Thymus (tissue), 11 donors: Measurements from ENCODE around the gene ASAP2. TPM values are rescaled to one million over a fixed set of nuclear protein-coding genes. Genes with fewer than 3 reads are reported as not detected.
A peak's percentile ranks its signal among the peaks of the same experiment; 100 is the strongest.

Source experiments
- DNase-seq, 9 donors: peaks; one replicate each; pipeline ENCODE4 v3.0.0-alpha.2; 2013; ENCODE audit warnings: low spot score in 9 of 9, low read depth in 6 of 9, missing footprints in 1 of 9
- H3K27ac ChIP-seq, 2 donors: one replicate each; pipeline ENCODE4 v1.5.1; 2013; ENCODE audit warnings: control low read depth in 1 of 2, low read depth in 1 of 2, low read length in 1 of 2, mild to moderate bottlenecking in 1 of 2, moderate library complexity in 1 of 2
- H3K27me3 ChIP-seq, 2 donors: one replicate each; pipeline ENCODE4 v1.5.1; 2013; ENCODE audit warnings: low read length in 1 of 2; ENCODE audit not compliant: control insufficient read depth in 2 of 2, insufficient read depth in 1 of 2
- H3K36me3 ChIP-seq, 2 donors: one replicate each; pipeline ENCODE4 v1.5.1; 2013; ENCODE audit warnings: low read length in 1 of 2, mild to moderate bottlenecking in 1 of 2, moderate library complexity in 1 of 2; ENCODE audit not compliant: control insufficient read depth in 2 of 2, insufficient read depth in 2 of 2
- H3K4me1 ChIP-seq, 2 donors: one replicate each; pipeline ENCODE4 v1.5.1; 2013; ENCODE audit warnings: low read length in 2 of 2; ENCODE audit not compliant: control insufficient read depth in 2 of 2, insufficient read depth in 2 of 2
- H3K4me3 ChIP-seq, 2 donors: one replicate each; pipeline ENCODE4 v1.5.1; 2013; ENCODE audit warnings: low read length in 2 of 2, control low read depth in 1 of 2, mild to moderate bottlenecking in 1 of 2
- H3K9me3 ChIP-seq, 2 donors: one replicate each; pipeline ENCODE4 v1.5.1; 2013; ENCODE audit warnings: low read length in 1 of 2, mild to moderate bottlenecking in 1 of 2; ENCODE audit not compliant: control insufficient read depth in 2 of 2, insufficient read depth in 1 of 2
- WGBS: extraction: QIAGEN DNeasy Blood & Tissue Kit; methylation state at CpG from one replicate; pipeline ENCODE4 v1.1.7; 2013; 5-methylcytosine and 5-hydroxymethylcytosine counted together
- polyA plus RNA-seq: library from polyadenylated mRNA; stranded (reverse); fragments of 200-250 nt; gene quantifications from one replicate; pipeline ENCODE4 v1.2.3, GENCODE V29; 2013
- total RNA-seq: library from RNA; stranded (reverse); fragments of 120-200 nt; gene quantifications from one replicate; pipeline ENCODE4 v1.2.4, GENCODE V29; 2013
- donor health status: healthy.

The ASAP2 gene
- total and polyA plus RNA-seq, 2 donors, result 3.3 to 6.7 TPM

- 90% methylated on average over 13 of the region's 13 CpGs for WGBS
- H3K4me3 ChIP-seq, result no peak overlapping the region
Observed at GRCh38 chr2:9178904-9179571, 27.6 kb upstream of the ASAP2 start.

DNA sequence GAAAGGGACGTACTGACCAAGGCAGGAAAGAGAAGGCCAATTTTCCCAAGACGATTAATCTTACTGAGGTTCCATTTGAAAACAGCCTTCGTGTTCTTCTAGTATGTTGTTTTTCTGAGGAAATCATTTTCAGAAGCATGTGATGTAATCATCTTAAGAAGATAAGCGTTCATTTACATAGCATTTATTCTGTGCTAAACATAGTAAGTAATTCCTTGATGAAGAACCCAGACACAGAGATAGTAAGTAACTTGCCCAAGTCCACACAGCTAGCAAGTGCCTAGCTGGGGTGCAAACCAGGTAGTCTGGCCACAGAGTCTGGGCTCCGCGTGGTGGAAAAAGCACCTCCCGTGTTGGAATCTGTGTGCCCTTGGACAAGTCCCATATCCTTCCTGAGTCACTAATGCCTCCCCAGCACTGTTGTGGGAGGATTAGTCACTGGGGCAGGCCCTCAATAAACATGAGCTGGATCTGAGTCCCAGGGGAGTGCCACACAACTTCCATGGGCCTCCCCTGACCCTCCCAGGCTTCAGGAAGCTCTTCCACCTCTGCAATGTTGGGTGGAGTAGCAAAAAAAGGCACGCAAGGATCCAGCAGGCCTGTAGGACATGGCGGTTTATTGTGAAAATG lies 26.9 kb upstream of the ASAP2 start:
- no peak for DNase-seq
- Histone ChIP-seq H3K9me3 (peaks cover 0 to 4% of the 10 kb centered on the region in 2 donors), H3K27me3 (no peaks in the 10 kb centered on the region), H3K4me3 (no peak overlapping the region), H3K27ac (peak overlapping the region in 1 of 2 donors; percentile 10), H3K36me3 (no peaks in the 10 kb centered on the region), H3K4me1 (peaks cover 0 to 7% of the 10 kb centered on the region in 2 donors)
- 95% methylated on average over 9 of the region's 9 CpGs for WGBS

More at GRCh38 chr2:9178904-9179571, 27.6 kb upstream of the ASAP2 start:
- Histone ChIP-seq H3K36me3 (no peaks in the 10 kb centered on the region), H3K9me3 (peaks cover 0 to 4% of the 10 kb centered on the region in 2 donors), H3K4me1 (peaks cover 0 to 7% of the 10 kb centered on the region in 2 donors), H3K27me3 (no peaks in the 10 kb centered on the region), H3K27ac (peak overlapping the region; percentile 13 to 64)
- no peak for DNase-seq

GRCh38 chr2:9184361-9184760 lies 22.3 kb upstream of the ASAP2 start:
- no peak overlapping the region for H3K27ac ChIP-seq
- no peaks in the 10 kb centered on the region for H3K4me1 ChIP-seq
- WGBS, result 98% methylated on average over 9 of the region's 9 CpGs
- H3K27me3 ChIP-seq, result no peaks in the 10 kb centered on the region
- H3K9me3 ChIP-seq, result peaks cover 0 to 4% of the 10 kb centered on the region in 2 donors
- no peak overlapping the region for H3K4me3 ChIP-seq
- no peaks in the 10 kb centered on the region for H3K36me3 ChIP-seq
- DNase-seq, result no peak

DNA sequence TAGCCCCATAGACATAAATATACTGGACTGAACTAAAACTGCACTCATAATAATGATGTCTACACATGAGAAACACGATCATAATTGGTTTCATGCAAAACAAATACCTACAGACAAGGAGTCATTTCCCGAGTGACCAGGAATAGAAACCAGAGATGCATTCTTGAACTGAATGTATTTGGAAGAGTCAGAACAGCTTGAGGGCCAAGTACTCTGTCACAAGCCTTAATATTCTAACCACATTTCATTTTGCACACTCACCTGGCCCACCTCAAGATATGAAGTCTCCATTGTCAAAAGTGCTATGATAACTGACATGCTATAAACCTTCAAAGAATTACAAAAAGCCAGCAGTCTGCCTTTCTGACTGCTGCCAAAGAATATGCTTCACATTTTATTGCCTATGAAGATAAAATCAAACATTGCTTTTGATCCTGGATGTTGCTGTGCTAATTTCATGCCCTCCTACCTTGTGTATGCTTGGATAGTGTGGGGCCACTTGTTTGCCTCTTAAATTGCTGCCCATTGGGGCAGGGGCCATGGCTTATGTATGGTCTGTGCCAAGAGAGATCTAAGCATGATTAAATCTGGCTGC lies 18.9 kb upstream of the ASAP2 start:
- Histone ChIP-seq H3K27ac (no peak overlapping the region), H3K36me3 (no peaks in the 10 kb centered on the region), H3K4me1 (peaks cover 0 to 2% of the 10 kb centered on the region in 2 donors), H3K9me3 (no peaks in the 10 kb centered on the region), H3K27me3 (no peaks in the 10 kb centered on the region), H3K4me3 (no peak overlapping the region)
- DNase-seq, result no peak
- WGBS, result 93% methylated on average over 2 of the region's 2 CpGs

DNA sequence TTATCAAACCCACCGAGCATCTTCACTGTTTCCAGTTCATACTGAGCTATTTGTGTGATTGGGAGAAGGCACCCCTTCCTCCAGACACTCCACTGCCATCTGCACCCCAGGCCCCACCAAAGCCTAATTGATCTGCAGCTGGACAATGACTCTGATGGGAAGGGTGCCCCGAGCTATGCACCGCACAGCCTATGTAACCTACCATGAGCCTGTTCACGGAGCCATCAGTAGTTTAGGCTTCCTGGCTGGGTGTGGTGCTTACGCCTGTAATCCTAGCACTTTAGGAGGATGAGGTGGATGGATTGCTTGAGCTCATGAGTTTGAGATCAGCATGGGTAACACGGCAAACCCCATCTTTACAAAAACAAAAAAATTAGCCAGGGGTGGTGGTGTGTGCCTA lies 17.8 kb upstream of the ASAP2 start:
- Histone ChIP-seq H3K27me3 (no peaks in the 10 kb centered on the region), H3K4me3 (no peak overlapping the region), H3K27ac (no peak overlapping the region), H3K4me1 (peaks cover 0 to 2% of the 10 kb centered on the region in 2 donors), H3K36me3 (no peaks in the 10 kb centered on the region), H3K9me3 (no peaks in the 10 kb centered on the region)
- 80% methylated on average over 6 of the region's 6 CpGs for WGBS
- DNase-seq, result no peak

DNA sequence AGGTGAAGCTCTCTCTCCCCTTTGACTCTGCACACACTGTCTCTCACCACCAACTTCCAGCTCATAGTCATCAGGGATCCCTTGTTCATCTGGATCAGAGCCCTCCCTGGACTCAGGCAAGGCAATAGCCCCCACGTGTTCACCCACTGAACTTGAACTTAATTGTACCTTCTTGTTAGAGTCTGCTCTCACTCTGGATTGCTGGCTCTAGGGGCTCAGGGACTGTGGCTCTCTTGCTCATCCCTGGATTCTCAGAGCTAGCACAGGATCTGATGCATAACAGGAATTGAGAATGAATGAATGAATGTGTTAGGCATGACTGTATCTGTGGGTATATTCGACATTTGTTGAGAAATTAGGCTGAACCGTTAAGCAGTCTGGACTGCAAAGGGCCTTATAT lies 16.7 kb upstream of the ASAP2 start:
- no peak overlapping the region for H3K4me3 ChIP-seq
- H3K4me1 ChIP-seq, result peaks cover 0 to 2% of the 10 kb centered on the region in 2 donors
- no peaks in the 10 kb centered on the region for H3K36me3 ChIP-seq
- H3K27me3 ChIP-seq, result no peaks in the 10 kb centered on the region
- no peak overlapping the region for H3K27ac ChIP-seq
- WGBS, result 78% methylated on average over 3 of the region's 3 CpGs
- DNase-seq, result no peak
- H3K9me3 ChIP-seq, result no peaks in the 10 kb centered on the region

DNA sequence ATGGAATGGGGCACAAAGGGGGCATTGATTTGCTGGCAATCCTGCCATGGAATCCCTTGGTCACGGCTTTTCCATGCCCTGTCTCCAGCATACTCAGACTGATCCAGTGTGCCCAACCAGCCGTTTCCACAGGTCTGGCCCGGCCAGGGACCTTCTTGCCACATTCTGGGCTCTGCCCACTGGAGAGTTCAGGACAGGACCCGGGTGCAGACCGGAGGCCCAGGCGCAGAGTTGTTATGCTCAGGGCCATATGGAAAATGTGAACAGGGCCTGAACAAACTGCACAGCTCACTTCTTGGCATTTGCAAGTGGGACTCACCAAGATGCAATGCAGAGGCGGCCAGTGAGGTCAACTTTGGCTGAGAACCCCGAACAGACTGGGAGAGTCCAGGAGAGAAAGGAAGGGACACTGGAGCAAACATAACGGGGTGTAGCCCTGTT lies 15.6 kb upstream of the ASAP2 start:
- no peak for DNase-seq
- 94% methylated on average over 9 of the region's 9 CpGs for WGBS

GRCh38 chr2:9192712-9193111 lies 13.9 kb upstream of the ASAP2 start:
- no peak for DNase-seq
- Histone ChIP-seq H3K4me1 (peaks cover 0 to 2% of the 10 kb centered on the region in 2 donors), H3K27me3 (peaks cover 0 to 2% of the 10 kb centered on the region in 2 donors), H3K36me3 (no peaks in the 10 kb centered on the region), H3K27ac (no peak overlapping the region), H3K9me3 (no peaks in the 10 kb centered on the region), H3K4me3 (no peak overlapping the region)
- 98% methylated on average over 3 of the region's 3 CpGs for WGBS

More for the DNA sequence above, 15.6 kb upstream of the ASAP2 start:
- H3K4me1 ChIP-seq, result peaks cover 0 to 2% of the 10 kb centered on the region in 2 donors
- no peaks in the 10 kb centered on the region for H3K9me3 ChIP-seq
- H3K36me3 ChIP-seq, result no peaks in the 10 kb centered on the region
- H3K27ac ChIP-seq, result no peak overlapping the region
- H3K4me3 ChIP-seq, result no peak overlapping the region
- no peaks in the 10 kb centered on the region for H3K27me3 ChIP-seq

GRCh38 chr2:9194352-9194751 lies 12.3 kb upstream of the ASAP2 start:
- Histone ChIP-seq H3K9me3 (no peaks in the 10 kb centered on the region), H3K4me1 (peaks cover 0 to 2% of the 10 kb centered on the region in 2 donors), H3K27me3 (peaks cover 0 to 2% of the 10 kb centered on the region in 2 donors), H3K27ac (no peak overlapping the region), H3K36me3 (no peaks in the 10 kb centered on the region), H3K4me3 (no peak overlapping the region)
- no peak for DNase-seq
